Mucosa of descending colon (tissue), 3 donors: ENCODE data around the gene TSPAN2. TPM values are rescaled to one million over a fixed set of nuclear protein-coding genes. Genes with fewer than 3 reads are reported as not detected.

Source experiments
- ATAC-seq: fragments of 200-7000 bp; cut with Tn5 transposase; one replicate; pipeline ENCODE4 v1.9.1; 2020; ENCODE audit warnings: mild to moderate bottlenecking, moderate library complexity
- DNase-seq, 3 donors: peaks; one replicate each; pipeline ENCODE4 v3.0.0-alpha.2; 2020
- H3K36me3 ChIP-seq: fragments of 200-600 bp; one replicate; pipeline ENCODE4 v1.8.0; 2021; ENCODE audit warnings: low read depth, mild to moderate bottlenecking
- H3K4me1 ChIP-seq: fragments of 200-600 bp; one replicate; pipeline ENCODE4 v1.8.0; 2021; ENCODE audit warnings: low read depth, mild to moderate bottlenecking
- H3K4me3 ChIP-seq: fragments of 200-600 bp; one replicate; pipeline ENCODE4 v1.8.0; 2021; ENCODE audit warnings: mild to moderate bottlenecking
- H3K9me3 ChIP-seq: fragments of 200-600 bp; one replicate; pipeline ENCODE4 v1.8.0; 2021; ENCODE audit warnings: mild to moderate bottlenecking
- CTCF ChIP-seq: fragments of 200-600 bp; IDR thresholded peaks from one replicate; pipeline ENCODE4 v1.8.0; 2022; ENCODE audit warnings: antibody characterized with exemption, mild to moderate bottlenecking
- intact Hi-C, 2 donors: fragments of 100-400 bp; cut with DNase I in 1 of 2; cut with micrococcal nuclease in 1 of 2; formaldehyde crosslinking; loops; one replicate each; pipeline versions ENCODE4 v1.11.0 to v1.11.1; 2022; cut with DNase I, micrococcal nuclease
- total RNA-seq, 3 donors: library from RNA; stranded (reverse); fragmentation: NEBNext Ultra II Directional in 2 of 3; extraction: Animal tissue kit (Norgen Biotek cat#: 25700) in 2 of 3; gene quantifications; one replicate each; pipeline versions ENCODE4 v1.2.1 to v1.2.4, GENCODE V29; 2021 to 2023
- donor health status: DM: no; HTN: no; CAD: no; lungs with moderate emphysema.
- donor health status: DM: no; HTN: no; CAD: no.
- donor health status: DM: no; HTN: yes; CAD: no.

Gene TSPAN2
- total RNA-seq, 3 donors from 2014 or later, result 4.3 to 84.2 (median 6.3) TPM

DNA sequence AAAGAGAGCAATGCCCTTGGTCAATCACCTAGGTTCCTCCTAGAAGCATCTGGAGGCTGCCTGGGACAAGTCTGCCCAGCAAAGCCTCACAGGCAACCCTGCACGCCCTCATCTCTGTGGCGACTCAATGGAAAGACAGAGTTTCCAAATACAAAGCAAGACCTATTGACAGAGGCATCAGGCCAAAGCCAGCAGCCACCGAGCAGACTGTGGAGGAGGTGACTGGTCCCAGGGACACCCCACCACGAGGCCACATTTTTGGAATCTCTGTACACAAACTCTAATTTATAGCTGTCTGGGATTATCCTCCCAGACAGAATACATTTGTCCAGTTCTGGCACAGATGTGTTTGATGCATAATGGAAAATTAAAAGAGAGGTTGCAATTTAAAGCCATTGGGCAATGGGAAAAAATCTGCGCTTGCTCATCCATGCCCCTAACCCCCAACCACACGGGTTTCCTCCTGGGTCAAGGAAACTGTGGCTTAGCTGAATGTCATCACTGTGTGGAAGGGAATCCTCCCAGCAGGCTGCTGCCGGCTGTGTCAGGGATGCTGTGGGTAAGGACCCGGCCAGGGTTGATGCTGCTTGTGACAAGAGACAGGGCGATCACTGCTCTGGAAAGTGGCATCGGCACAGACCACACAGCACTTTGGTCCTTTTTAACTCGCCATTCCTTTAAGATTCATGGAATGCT lies 14.3 kb downstream of the TSPAN2 start:
- DNase-seq (no peak), ATAC-seq (peak; percentile 29)
- TF ChIP-seq CTCF, result no peak
- no peaks in the 10 kb centered on the region for H3K4me1 ChIP-seq
- H3K4me3 ChIP-seq, result no peak overlapping the region
- no peaks in the 10 kb centered on the region for H3K36me3 ChIP-seq
- intact Hi-C loops, result no loop called here
- H3K9me3 ChIP-seq, result no peaks in the 10 kb centered on the region

- no peaks in the 10 kb centered on the region for H3K4me1 ChIP-seq
- DNase-seq, result no peak
Observed at GRCh38 chr1:115073298-115074087, 15.8 kb downstream of the TSPAN2 start.

DNA sequence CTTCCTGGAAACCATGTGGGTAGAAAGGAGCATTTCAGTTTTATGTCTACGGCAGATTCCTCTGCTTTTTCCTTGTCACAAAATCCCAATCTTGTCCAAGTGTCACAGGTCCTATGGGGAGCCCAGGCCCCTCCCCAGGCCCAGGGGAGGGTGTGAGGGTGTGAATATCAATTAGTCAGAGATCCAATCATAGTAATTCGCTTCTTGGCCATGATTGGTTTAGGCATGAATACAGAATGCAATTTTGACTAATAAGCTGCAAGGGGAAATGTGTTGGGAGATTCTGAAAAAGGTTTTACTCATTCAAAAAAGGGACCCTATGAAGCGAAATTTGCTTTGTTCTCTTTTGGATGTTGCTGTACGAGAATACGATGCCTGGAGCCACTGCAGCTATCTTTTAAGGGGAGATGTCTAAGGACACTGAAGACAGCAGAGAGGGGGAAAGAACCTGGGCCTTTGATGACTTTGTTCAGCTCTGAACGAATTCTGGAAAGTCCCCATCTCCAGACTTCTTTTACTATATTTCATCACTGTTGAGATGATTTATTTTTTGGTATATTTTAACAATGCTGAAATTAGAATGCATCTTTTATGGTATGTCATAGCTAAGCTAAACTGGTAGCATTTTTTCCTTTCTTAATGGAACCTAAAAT lies 18.2 kb downstream of the TSPAN2 start:
- DNase-seq, result no peak
- no peak for TF ChIP-seq CTCF

More at GRCh38 chr1:115073298-115074087, 15.8 kb downstream of the TSPAN2 start:
- no peak for ATAC-seq
- H3K4me3 ChIP-seq, result no peak overlapping the region
- no peaks in the 10 kb centered on the region for H3K36me3 ChIP-seq
- no peak for TF ChIP-seq CTCF
- H3K9me3 ChIP-seq, result no peaks in the 10 kb centered on the region
- intact Hi-C loops, result no loop called here

DNA sequence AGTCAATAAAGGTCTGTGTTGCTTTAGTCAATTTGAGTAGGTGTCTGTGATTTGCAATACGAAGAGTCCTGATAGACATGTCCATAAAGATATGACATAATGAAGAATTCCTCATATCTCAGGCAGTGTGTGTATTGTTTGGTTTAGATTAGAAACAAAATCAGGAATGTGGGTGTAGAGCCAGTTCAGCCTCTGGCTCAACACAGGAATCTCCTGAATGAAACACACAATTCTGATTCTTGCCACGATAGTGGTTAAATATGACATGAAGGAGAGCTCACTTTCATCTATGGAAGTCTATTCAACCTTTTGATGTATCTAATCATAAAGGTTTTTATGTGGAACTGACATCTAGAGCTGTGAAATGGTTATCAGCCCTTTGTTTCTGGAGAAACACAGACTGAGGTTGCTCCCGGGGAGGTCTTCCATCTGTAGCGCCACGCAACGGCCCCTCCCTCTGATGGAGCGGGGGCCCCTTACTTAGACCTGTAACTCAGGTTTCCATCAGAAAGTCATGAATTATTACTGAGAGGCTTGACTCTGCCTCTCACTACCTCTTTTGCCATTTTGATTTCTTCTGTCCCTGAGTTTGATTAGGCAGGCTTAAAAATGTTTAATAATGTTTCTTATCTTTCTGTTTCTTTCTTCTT lies 19.5 kb downstream of the TSPAN2 start:
- Histone ChIP-seq H3K4me1 (no peaks in the 10 kb centered on the region), H3K4me3 (no peak overlapping the region), H3K36me3 (no peaks in the 10 kb centered on the region), H3K9me3 (no peaks in the 10 kb centered on the region)
- ATAC-seq (peak; percentile 38), DNase-seq (no peak)
- TF ChIP-seq CTCF, result no peak
- intact Hi-C loops, result no loop called here

More for the DNA sequence above, 18.2 kb downstream of the TSPAN2 start:
- Histone ChIP-seq H3K36me3 (no peaks in the 10 kb centered on the region), H3K4me3 (no peak overlapping the region), H3K4me1 (no peaks in the 10 kb centered on the region), H3K9me3 (no peaks in the 10 kb centered on the region)
- intact Hi-C loops, result no loop called here
- no peak for ATAC-seq

DNA sequence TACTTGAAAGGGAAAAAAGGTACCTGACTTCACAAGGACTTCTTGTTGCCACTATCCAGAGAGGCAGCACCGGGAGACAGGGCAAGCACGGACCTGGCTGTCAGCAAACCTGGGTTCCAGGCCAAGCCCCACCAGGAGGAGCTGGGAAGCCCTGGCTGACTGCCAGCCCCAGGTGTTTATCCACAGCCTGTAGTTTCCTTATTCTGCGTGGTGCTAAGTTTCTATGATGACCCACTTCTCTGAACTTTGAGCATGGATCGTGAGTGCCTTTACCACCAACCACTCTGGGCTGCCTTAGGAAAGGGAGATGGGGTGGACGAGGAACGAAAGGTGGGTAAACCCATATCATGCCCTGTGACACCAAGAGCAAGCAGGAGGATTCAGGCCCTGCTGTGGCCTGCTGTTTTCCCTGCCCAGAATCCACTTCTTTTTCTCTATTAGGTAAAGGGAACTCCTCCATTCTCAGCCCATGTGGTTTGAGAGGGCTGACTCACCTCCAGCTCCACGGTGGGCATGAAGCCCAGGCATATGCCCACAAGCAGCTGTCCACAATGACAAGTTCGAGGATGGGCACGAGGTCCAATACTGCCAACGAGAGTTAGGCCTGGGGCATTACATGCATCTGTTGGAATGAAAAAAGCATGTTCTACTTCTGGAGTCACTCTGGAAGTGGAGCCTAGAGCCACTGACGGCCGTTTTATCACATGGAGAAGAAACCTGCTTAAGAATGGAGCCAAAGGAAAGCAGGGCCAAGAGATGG lies 20.3 kb downstream of the TSPAN2 start:
- intact Hi-C loops, result no loop called here
- no peaks in the 10 kb centered on the region for H3K9me3 ChIP-seq
- H3K4me1 ChIP-seq, result no peaks in the 10 kb centered on the region

More for the DNA sequence above, 20.3 kb downstream of the TSPAN2 start:
- ATAC-seq, result peak; percentile 70
- H3K4me3 ChIP-seq, result no peak overlapping the region
- TF ChIP-seq CTCF, result no peak
- no peaks in the 10 kb centered on the region for H3K36me3 ChIP-seq
- peak in 2 of 3 donors; percentile 63 to 65 for DNase-seq
